HEK293 (cell line): ENCODE measurements around the gene HBA1.
A peak's percentile ranks its signal among the peaks of the same experiment; 100 is the strongest.

ENCODE experiments used
- CTCF ChIA-PET: fragments of 350-600 bp; formaldehyde crosslinking; extraction: SDS; loops from one replicate; lab custom pipeline; 2021; ENCODE audit warnings: antibody characterized with exemption; lab: Yijun Ruan, JAX
- POLR2A ChIA-PET: fragments of 300-600 bp; formaldehyde crosslinking; extraction: SDS; loops from one replicate; lab custom pipeline; 2020; ENCODE audit warnings: antibody characterized with exemption, inconsistent platforms; lab: Yijun Ruan, JAX
- H3K27ac ChIP-seq: fragments of 200-500 bp; sonication (Bioruptor generic); 2 replicates; pipeline ENCODE4 v1.5.1; 2014; ENCODE audit warnings: low read depth, low read length, control low read depth, inconsistent platforms; ENCODE audit errors: extremely low read depth
- H3K36me3 ChIP-seq, 2 experiments: fragments of 200-500 bp in 1 of 2; sonication (Bioruptor generic) in 1 of 2; 1 replicate in 1 of 2; 2 replicates in 1 of 2; pipeline ENCODE4 v1.5.1; 2014 to 2017; ENCODE audit warnings: inconsistent platforms in 2 of 2, low read length in 2 of 2; ENCODE audit not compliant: control insufficient read depth in 2 of 2, insufficient read depth in 1 of 2
- H3K4me1 ChIP-seq: fragments of 200-500 bp; sonication (Bioruptor generic); 2 replicates; pipeline ENCODE4 v1.5.1; 2014; ENCODE audit warnings: mild to moderate bottlenecking, low read length, inconsistent platforms; ENCODE audit not compliant: control insufficient read depth, insufficient read depth
- H3K4me3 ChIP-seq: 2 replicates; pipeline ENCODE4 v1.5.1; 2011; ENCODE audit warnings: low read depth, mild to moderate bottlenecking, control low read depth, low read length, moderate library complexity
- H3K9me3 ChIP-seq: fragments of 200-500 bp; sonication (Bioruptor generic); 2 replicates; pipeline ENCODE4 v1.5.1; 2014; ENCODE audit warnings: low read depth, low read length, inconsistent platforms; ENCODE audit not compliant: control insufficient read depth, insufficient read depth
- PRDM6 ChIP-seq: fragments of 450-650 bp; formaldehyde crosslinking; IDR thresholded peaks from 2 replicates; pipeline ENCODE4 v1.5.1; 2017; ENCODE audit warnings: missing biosample characterization, missing genetic modification characterization
- ZNF785 ChIP-seq: fragments of 450-650 bp; formaldehyde crosslinking; IDR thresholded peaks from 2 replicates; pipeline ENCODE4 v1.5.1; 2016; ENCODE audit warnings: missing biosample characterization, missing genetic modification characterization
- TF ChIP-seq, protein P1 (sequence below): fragments of 450-650 bp; formaldehyde crosslinking; IDR thresholded peaks from 2 replicates; pipeline ENCODE4 v1.5.1; 2016; ENCODE audit warnings: missing biosample characterization, missing genetic modification characterization, low read depth

Gene HBA1

GRCh38 chr16:212999-213398, 36.5 kb downstream of the HBA1 start:
- H3K9me3 ChIP-seq, result no peaks in the 10 kb centered on the region
- ChIA-PET POLR2A (no interaction called here), CTCF (no interaction called here)
- no peak overlapping the region for H3K4me3 ChIP-seq
- H3K36me3 ChIP-seq, result peaks cover 55 to 92% of the 10 kb centered on the region in 2 experiments; a peak in 2 of 3 replicates
- TF ChIP-seq, protein P1, sequence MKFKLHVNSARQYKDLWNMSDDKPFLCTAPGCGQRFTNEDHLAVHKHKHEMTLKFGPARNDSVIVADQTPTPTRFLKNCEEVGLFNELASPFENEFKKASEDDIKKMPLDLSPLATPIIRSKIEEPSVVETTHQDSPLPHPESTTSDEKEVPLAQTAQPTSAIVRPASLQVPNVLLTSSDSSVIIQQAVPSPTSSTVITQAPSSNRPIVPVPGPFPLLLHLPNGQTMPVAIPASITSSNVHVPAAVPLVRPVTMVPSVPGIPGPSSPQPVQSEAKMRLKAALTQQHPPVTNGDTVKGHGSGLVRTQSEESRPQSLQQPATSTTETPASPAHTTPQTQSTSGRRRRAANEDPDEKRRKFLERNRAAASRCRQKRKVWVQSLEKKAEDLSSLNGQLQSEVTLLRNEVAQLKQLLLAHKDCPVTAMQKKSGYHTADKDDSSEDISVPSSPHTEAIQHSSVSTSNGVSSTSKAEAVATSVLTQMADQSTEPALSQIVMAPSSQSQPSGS (tag by site-specific recombination), result no peak
- H3K27ac ChIP-seq, result no peak overlapping the region
- no peaks in the 10 kb centered on the region for H3K4me1 ChIP-seq

DNA sequence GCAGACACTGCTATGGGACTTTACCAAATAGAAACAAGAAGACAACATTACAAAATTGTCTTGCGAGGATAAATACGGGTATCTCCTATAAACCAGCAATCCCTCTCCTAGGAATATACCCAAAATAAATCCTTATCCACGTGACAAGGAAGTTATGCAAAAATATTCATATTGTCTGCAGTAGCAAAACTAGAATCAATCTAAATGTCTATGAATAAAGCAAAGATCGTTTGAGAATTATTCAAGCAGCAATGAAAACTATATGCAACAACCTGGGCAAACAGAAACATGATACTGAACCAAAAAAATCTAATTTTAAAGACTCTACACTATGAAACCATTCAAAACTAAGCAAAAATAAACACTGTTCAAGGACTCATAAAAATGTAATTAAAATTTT, 43.5 kb downstream of the HBA1 start:
- Histone ChIP-seq H3K4me3 (no peak overlapping the region), H3K27ac (no peak overlapping the region), H3K9me3 (no peaks in the 10 kb centered on the region), H3K4me1 (no peaks in the 10 kb centered on the region), H3K36me3 (peaks cover 71 to 83% of the 10 kb centered on the region in 2 experiments; a peak in 2 of 3 replicates)
- TF ChIP-seq ZNF785 (tag by site-specific recombination) (no peak), PRDM6 (tag by site-specific recombination) (peak; percentile 74)
- CTCF ChIA-PET, result interaction anchor here (0.6 kb wide), 1 partner anchor 9 kb away, joined by 3 read pairs; no protein-coding TSS in a partner anchor
- POLR2A ChIA-PET, result interaction anchor here (2.5 kb wide), 1 partner anchor 8 kb away, joined by 6 read pairs; no protein-coding TSS in a partner anchor
